Measurements from ENCODE around the gene MAL. TPM values are rescaled to one million over a fixed set of nuclear protein-coding genes. Genes with fewer than 3 reads are reported as not detected.

MAL gene
- total and polyA plus RNA-seq, 2 of the 8 experiments (the other 6 are each of a cell fraction or from before 2014, with no cell fraction given): not detected

DNA sequence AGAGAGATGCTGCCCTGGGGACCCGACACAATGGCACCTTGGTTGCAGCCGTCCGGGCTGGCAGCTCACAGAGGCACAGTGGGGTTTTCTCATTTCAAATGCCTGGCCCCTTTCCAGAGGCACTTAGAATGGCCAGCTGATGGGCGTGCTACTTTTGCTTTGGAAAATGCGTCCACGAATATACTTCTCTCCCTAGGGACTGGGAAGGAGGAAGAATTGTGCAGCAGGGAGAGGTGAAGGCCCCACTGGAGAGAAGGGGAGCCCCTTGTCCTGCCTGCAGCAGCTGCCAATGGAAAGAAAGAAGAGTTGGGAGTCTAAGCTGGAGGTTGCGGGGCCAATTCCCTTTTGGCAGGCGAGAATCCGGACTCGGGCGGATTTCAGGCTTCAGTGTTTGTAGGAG is 1.1 kb upstream of the MAL start (continued):
- TF ChIP-seq, protein P1, sequence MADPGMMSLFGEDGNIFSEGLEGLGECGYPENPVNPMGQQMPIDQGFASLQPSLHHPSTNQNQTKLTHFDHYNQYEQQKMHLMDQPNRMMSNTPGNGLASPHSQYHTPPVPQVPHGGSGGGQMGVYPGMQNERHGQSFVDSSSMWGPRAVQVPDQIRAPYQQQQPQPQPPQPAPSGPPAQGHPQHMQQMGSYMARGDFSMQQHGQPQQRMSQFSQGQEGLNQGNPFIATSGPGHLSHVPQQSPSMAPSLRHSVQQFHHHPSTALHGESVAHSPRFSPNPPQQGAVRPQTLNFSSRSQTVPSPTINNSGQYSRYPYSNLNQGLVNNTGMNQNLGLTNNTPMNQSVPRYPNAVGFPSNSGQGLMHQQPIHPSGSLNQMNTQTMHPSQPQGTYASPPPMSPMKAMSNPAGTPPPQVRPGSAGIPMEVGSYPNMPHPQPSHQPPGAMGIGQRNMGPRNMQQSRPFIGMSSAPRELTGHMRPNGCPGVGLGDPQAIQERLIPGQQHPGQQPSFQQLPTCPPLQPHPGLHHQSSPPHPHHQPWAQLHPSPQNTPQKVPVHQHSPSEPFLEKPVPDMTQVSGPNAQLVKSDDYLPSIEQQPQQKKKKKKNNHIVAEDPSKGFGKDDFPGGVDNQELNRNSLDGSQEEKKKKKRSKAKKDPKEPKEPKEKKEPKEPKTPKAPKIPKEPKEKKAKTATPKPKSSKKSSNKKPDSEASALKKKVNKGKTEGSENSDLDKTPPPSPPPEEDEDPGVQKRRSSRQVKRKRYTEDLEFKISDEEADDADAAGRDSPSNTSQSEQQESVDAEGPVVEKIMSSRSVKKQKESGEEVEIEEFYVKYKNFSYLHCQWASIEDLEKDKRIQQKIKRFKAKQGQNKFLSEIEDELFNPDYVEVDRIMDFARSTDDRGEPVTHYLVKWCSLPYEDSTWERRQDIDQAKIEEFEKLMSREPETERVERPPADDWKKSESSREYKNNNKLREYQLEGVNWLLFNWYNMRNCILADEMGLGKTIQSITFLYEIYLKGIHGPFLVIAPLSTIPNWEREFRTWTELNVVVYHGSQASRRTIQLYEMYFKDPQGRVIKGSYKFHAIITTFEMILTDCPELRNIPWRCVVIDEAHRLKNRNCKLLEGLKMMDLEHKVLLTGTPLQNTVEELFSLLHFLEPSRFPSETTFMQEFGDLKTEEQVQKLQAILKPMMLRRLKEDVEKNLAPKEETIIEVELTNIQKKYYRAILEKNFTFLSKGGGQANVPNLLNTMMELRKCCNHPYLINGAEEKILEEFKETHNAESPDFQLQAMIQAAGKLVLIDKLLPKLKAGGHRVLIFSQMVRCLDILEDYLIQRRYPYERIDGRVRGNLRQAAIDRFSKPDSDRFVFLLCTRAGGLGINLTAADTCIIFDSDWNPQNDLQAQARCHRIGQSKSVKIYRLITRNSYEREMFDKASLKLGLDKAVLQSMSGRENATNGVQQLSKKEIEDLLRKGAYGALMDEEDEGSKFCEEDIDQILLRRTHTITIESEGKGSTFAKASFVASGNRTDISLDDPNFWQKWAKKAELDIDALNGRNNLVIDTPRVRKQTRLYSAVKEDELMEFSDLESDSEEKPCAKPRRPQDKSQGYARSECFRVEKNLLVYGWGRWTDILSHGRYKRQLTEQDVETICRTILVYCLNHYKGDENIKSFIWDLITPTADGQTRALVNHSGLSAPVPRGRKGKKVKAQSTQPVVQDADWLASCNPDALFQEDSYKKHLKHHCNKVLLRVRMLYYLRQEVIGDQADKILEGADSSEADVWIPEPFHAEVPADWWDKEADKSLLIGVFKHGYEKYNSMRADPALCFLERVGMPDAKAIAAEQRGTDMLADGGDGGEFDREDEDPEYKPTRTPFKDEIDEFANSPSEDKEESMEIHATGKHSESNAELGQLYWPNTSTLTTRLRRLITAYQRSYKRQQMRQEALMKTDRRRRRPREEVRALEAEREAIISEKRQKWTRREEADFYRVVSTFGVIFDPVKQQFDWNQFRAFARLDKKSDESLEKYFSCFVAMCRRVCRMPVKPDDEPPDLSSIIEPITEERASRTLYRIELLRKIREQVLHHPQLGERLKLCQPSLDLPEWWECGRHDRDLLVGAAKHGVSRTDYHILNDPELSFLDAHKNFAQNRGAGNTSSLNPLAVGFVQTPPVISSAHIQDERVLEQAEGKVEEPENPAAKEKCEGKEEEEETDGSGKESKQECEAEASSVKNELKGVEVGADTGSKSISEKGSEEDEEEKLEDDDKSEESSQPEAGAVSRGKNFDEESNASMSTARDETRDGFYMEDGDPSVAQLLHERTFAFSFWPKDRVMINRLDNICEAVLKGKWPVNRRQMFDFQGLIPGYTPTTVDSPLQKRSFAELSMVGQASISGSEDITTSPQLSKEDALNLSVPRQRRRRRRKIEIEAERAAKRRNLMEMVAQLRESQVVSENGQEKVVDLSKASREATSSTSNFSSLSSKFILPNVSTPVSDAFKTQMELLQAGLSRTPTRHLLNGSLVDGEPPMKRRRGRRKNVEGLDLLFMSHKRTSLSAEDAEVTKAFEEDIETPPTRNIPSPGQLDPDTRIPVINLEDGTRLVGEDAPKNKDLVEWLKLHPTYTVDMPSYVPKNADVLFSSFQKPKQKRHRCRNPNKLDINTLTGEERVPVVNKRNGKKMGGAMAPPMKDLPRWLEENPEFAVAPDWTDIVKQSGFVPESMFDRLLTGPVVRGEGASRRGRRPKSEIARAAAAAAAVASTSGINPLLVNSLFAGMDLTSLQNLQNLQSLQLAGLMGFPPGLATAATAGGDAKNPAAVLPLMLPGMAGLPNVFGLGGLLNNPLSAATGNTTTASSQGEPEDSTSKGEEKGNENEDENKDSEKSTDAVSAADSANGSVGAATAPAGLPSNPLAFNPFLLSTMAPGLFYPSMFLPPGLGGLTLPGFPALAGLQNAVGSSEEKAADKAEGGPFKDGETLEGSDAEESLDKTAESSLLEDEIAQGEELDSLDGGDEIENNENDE (IDR thresholded peaks at IDR 0.05; ENCODE audit: insufficient replicate concordance, low read length): no peak
- TF ChIP-seq BACH1 (IDR thresholded peaks at IDR 0.05; ENCODE audit: low read length) (no peak), ZNF274 (IDR thresholded peaks at IDR 0.05; ENCODE audit: borderline replicate concordance, extremely low read depth, low read length) (no peak), CHD1 (IDR thresholded peaks at IDR 0.05; ENCODE audit: low read depth, low read length) (no peak), HDAC6 (IDR thresholded peaks at IDR 0.05; ENCODE audit: low read depth, low read length) (no peak)

Data from H1 (cell line).